ENCODE results near the gene JAKMIP1. TPM values are rescaled to one million over a fixed set of nuclear protein-coding genes. Genes with fewer than 3 reads are reported as not detected.

JAKMIP1 gene
- total RNA-seq, 1 donor from 2014 or later: 0.13 TPM

DNA sequence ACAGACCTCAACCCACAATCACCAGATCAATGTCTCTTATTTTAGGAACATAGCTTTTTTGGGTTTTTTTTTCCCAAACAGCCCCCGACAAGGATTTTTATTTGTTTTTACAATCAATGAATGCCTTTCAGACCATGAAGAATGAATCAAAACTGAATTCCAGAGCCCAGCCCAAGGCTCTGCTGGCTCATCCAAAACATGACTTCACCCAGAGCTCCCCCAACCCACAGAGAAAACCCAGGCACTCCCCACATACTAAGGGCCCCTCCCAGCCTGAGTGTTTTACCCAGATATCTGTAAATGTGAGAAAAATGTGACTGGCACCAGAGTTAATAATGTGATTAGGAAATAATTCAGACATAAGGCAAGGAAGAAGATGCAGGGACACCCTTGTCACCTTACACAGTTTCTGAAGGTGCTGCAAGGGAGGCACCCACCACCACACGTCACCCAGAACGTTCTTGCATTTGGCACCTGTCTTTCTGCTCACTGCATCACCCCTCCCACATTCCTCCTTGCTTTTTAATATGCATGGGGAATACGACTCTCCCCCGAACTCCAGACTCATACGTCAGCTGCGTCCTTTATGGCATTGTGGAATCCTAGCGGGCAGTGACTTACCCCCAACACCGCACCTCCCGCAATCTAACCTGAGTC lies 134.3 kb downstream of the JAKMIP1 start:
- H3K4me3 Mint-ChIP-seq: no peak overlapping the region
- no peaks in the 10 kb centered on the region for H3K9me3 Mint-ChIP-seq
- TF ChIP-seq, protein P1, sequence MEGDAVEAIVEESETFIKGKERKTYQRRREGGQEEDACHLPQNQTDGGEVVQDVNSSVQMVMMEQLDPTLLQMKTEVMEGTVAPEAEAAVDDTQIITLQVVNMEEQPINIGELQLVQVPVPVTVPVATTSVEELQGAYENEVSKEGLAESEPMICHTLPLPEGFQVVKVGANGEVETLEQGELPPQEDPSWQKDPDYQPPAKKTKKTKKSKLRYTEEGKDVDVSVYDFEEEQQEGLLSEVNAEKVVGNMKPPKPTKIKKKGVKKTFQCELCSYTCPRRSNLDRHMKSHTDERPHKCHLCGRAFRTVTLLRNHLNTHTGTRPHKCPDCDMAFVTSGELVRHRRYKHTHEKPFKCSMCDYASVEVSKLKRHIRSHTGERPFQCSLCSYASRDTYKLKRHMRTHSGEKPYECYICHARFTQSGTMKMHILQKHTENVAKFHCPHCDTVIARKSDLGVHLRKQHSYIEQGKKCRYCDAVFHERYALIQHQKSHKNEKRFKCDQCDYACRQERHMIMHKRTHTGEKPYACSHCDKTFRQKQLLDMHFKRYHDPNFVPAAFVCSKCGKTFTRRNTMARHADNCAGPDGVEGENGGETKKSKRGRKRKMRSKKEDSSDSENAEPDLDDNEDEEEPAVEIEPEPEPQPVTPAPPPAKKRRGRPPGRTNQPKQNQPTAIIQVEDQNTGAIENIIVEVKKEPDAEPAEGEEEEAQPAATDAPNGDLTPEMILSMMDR (IDR thresholded peaks at IDR 0.05): no peak
- intact Hi-C loops (cut with micrococcal nuclease): no loop called here
- ChIA-PET CTCF (no interaction called here), POLR2A (no interaction called here)
- H3K27ac Mint-ChIP-seq: no peak overlapping the region
- no peak for ATAC-seq (ENCODE audit: low read depth)
- H3K36me3 Mint-ChIP-seq (ENCODE audit: low read depth): no peaks in the 10 kb centered on the region
- DNase-seq: no peak
- no peaks in the 10 kb centered on the region for H3K4me1 Mint-ChIP-seq
- peaks cover 2% of the 10 kb centered on the region for H3K27me3 Mint-ChIP-seq

DNA sequence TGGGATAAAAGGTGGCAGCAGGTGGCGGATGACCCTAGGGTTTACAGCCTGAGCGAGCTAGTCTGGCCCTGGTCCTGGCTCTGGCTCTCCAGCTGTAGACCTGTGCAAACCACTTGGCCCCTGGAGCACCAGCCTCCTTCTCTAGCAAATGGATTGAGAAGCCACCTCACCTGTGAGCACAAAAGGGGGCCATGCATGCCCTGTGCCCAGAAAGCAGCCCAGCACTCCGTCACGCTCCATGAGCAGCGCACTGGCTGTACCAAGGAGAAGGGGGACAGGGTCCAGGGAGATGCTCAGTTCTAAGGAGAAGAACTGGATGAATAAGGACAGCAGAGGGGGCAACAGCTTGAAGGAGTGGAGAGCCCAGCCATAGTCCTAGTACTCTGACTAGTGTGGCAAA lies 135.2 kb downstream of the JAKMIP1 start:
- DNase-seq (no peak), ATAC-seq (ENCODE audit: low read depth) (no peak)
- no peaks in the 10 kb centered on the region for H3K36me3 Mint-ChIP-seq (ENCODE audit: low read depth)
- H3K27me3 Mint-ChIP-seq: peaks cover 2% of the 10 kb centered on the region
- ChIA-PET CTCF (no interaction called here), POLR2A (no interaction called here)
- intact Hi-C loops (cut with micrococcal nuclease): no loop called here
- H3K9me3 Mint-ChIP-seq: peaks cover 4% of the 10 kb centered on the region
- TF ChIP-seq, protein P1 (IDR thresholded peaks at IDR 0.05): no peak
- no peaks in the 10 kb centered on the region for H3K4me1 Mint-ChIP-seq
- no peak overlapping the region for H3K4me3 Mint-ChIP-seq
- no peak overlapping the region for H3K27ac Mint-ChIP-seq

DNA sequence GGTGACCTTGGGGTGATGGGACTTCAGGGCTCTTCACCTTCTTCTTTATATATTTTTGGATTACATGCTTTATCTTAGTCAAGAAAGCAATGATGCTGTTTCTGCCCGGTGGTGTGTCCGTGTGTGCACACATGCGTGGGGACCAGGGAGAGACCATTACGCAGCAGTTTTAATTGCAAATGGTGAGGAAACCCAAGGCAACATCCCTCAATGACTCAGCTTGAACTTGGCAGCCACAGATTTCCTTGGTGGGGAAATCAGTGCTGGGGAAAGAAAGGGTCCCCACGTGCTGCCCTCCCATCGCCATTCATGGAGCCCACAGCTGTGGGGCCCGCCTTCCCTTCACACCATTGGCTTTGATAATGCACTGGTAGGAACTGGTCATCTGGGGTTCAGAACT lies 136.0 kb downstream of the JAKMIP1 start:
- POLR2A ChIA-PET: no interaction called here
- H3K4me3 Mint-ChIP-seq: no peak overlapping the region
- no peaks in the 10 kb centered on the region for H3K27me3 Mint-ChIP-seq
- peaks cover 6% of the 10 kb centered on the region for H3K9me3 Mint-ChIP-seq
- TF ChIP-seq, protein P1 (IDR thresholded peaks at IDR 0.05): no peak
- no peak overlapping the region for H3K27ac Mint-ChIP-seq
- no peaks in the 10 kb centered on the region for H3K4me1 Mint-ChIP-seq
- no peak for ATAC-seq (ENCODE audit: low read depth)
- no peak for DNase-seq
- CTCF ChIA-PET: no interaction called here
- intact Hi-C loops (cut with micrococcal nuclease): no loop called here
- H3K36me3 Mint-ChIP-seq (ENCODE audit: low read depth): no peaks in the 10 kb centered on the region

DNA sequence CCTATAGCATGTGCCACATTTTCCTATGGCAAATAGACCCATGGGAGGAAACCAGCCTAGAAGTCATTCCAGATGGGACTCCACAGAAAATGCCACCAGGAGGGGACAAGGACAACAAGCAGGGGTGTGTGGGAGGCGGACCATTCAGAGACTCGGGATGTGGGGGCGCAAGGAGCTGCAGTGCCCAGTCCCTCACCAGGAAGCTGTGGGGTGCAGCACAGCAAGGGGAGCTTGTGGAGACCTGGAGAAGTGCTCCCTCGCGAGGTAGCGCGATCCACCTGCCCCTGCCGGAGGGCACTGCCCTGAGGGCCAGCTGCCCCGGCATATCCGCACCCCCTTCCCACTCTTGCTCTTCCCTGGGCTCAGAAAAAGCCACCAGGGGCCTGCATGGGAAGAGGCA lies 136.7 kb downstream of the JAKMIP1 start:
- no peaks in the 10 kb centered on the region for H3K4me1 Mint-ChIP-seq
- H3K27me3 Mint-ChIP-seq: no peaks in the 10 kb centered on the region
- ChIA-PET POLR2A (no interaction called here), CTCF (no interaction called here)
- DNase-seq (no peak), ATAC-seq (ENCODE audit: low read depth) (no peak)
- TF ChIP-seq, protein P1 (IDR thresholded peaks at IDR 0.05): no peak
- H3K9me3 Mint-ChIP-seq: peaks cover 6% of the 10 kb centered on the region
- intact Hi-C loops (cut with micrococcal nuclease): no loop called here
- no peak overlapping the region for H3K4me3 Mint-ChIP-seq
- H3K27ac Mint-ChIP-seq: no peak overlapping the region
- H3K36me3 Mint-ChIP-seq (ENCODE audit: low read depth): no peaks in the 10 kb centered on the region

DNA sequence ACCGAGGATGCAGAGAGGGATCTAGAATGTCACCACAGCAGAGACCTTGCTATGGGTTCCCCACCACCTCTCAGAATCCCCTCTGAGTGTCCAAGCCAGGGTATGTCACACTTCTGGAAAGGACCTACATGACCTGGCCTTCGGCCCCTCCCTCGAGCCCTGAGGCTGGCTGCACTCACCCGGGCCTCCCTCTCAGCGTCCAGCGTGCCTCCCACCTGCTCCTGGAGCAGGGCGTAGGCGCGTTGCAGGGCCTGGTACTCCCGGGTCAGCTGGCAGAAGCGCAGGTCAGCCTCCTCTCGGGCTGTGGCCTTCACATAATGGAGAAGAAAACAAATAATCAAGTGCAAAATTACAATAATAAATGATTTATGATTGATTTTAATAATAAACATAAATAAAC lies 138.2 kb downstream of the JAKMIP1 start:
- POLR2A ChIA-PET: no interaction called here
- CTCF ChIA-PET: no interaction called here

More for the DNA sequence above, 138.2 kb downstream of the JAKMIP1 start:
- DNase-seq: no peak
- intact Hi-C loops (cut with micrococcal nuclease): no loop called here
- no peaks in the 10 kb centered on the region for H3K27me3 Mint-ChIP-seq
- no peak for ATAC-seq (ENCODE audit: low read depth)
- TF ChIP-seq, protein P1 (IDR thresholded peaks at IDR 0.05): no peak
- H3K4me3 Mint-ChIP-seq: no peak overlapping the region
- no peaks in the 10 kb centered on the region for H3K4me1 Mint-ChIP-seq
- no peak overlapping the region for H3K27ac Mint-ChIP-seq
- H3K36me3 Mint-ChIP-seq (ENCODE audit: low read depth): no peaks in the 10 kb centered on the region
- H3K9me3 Mint-ChIP-seq: peaks cover 11% of the 10 kb centered on the region

Data from activated B cell treated with CpG ODN at 0.5 μM for 24 hours (primary cell).